B cell (primary cell): ENCODE measurements around the gene KLHL30.

Experiments
- CTCF ChIP-seq: fragments of 200-600 bp; IDR thresholded peaks from one replicate; pipeline ENCODE4 v1.8.0; 2022; ENCODE audit warnings: antibody characterized with exemption, mild to moderate bottlenecking
- EZH2 ChIP-seq: IDR thresholded peaks from 2 replicates; pipeline ENCODE4 v1.6.1; 2012; ENCODE audit warnings: borderline replicate concordance, low read depth, mild to moderate bottlenecking, moderate library complexity, low read length; ENCODE audit not compliant: insufficient read depth, poor library complexity, severe bottlenecking

- TF ChIP-seq CTCF (peak; percentile 62), EZH2 (no peak)
Observed at GRCh38 chr2:238158509-238159070, 20.1 kb downstream of the KLHL30 start, which contains the start of gene ERFE.
